Fibroblast of lung (primary cell): ENCODE measurements around the gene FHOD3.

Experiments
- EZH2 ChIP-seq: IDR thresholded peaks from 2 replicates; pipeline ENCODE4 v1.5.1; 2012; ENCODE audit warnings: low read length, control low read depth, mild to moderate bottlenecking; ENCODE audit errors: missing control alignments
- TF ChIP-seq, protein P1 (sequence below), 2 donors: IDR thresholded peaks in 1 of 2; conservative IDR thresholded peaks in 1 of 2; 1 replicate in 1 of 2; 2 replicates in 1 of 2; pipeline ENCODE4 v1.5.1; 2011 to 2012; ENCODE audit warnings: low read length in 2 of 2, control low read depth in 1 of 2, inconsistent platforms in 1 of 2, low read depth in 1 of 2, mild to moderate bottlenecking in 1 of 2

DNA sequence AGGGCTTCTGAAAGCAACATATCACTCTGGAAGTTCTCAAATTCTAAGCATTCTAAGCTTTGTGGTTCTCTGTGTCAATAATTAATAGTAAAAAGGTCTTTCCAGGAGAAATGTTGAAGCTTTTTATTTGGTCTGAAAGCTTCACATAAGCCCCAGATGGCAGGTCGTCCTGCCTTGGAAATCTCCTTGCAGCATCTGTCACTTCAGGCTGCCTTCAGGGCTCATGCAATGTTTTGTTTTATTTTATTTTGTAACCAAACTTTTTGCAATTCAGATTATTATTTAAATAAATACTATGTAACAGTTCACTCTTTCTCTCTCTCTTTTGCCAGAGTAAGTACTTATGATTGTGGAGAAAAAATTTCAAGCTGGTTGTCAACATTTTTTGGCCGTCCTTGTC lies 46.7 kb upstream of the FHOD3 start:
- TF ChIP-seq, protein P1, sequence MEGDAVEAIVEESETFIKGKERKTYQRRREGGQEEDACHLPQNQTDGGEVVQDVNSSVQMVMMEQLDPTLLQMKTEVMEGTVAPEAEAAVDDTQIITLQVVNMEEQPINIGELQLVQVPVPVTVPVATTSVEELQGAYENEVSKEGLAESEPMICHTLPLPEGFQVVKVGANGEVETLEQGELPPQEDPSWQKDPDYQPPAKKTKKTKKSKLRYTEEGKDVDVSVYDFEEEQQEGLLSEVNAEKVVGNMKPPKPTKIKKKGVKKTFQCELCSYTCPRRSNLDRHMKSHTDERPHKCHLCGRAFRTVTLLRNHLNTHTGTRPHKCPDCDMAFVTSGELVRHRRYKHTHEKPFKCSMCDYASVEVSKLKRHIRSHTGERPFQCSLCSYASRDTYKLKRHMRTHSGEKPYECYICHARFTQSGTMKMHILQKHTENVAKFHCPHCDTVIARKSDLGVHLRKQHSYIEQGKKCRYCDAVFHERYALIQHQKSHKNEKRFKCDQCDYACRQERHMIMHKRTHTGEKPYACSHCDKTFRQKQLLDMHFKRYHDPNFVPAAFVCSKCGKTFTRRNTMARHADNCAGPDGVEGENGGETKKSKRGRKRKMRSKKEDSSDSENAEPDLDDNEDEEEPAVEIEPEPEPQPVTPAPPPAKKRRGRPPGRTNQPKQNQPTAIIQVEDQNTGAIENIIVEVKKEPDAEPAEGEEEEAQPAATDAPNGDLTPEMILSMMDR (conservative IDR thresholded peaks at IDR 0.05 in 1 of 2, IDR thresholded peaks at IDR 0.05 in 1 of 2; ENCODE audit: low read depth in 1 of 2, low read length in 2 of 2), result no peak
- no peak for TF ChIP-seq EZH2
